Suprapubic skin (tissue), 4 donors: ENCODE data around the gene LPP. TPM values are rescaled to one million over a fixed set of nuclear protein-coding genes. Genes with fewer than 3 reads are reported as not detected.

Experiments used
- DNase-seq, 2 donors: peaks; one replicate each; pipeline ENCODE4 v3.0.0-alpha.2; 2019; ENCODE audit warnings: low spot score in 2 of 2
- H3K27ac ChIP-seq: fragments of 200-600 bp; sonication (generic); one replicate; pipeline ENCODE4 v1.5.1; 2019
- H3K27me3 ChIP-seq: fragments of 200-600 bp; sonication (generic); one replicate; pipeline ENCODE4 v1.5.1; 2019
- H3K36me3 ChIP-seq: fragments of 200-600 bp; sonication (generic); one replicate; pipeline ENCODE4 v1.5.1; 2019
- H3K4me1 ChIP-seq: fragments of 200-600 bp; sonication (generic); one replicate; pipeline ENCODE4 v1.5.1; 2019
- H3K4me3 ChIP-seq: fragments of 200-600 bp; sonication (generic); one replicate; pipeline ENCODE4 v1.5.1; 2019; ENCODE audit warnings: mild to moderate bottlenecking
- H3K9me3 ChIP-seq: fragments of 200-600 bp; sonication (generic); one replicate; pipeline ENCODE4 v1.5.1; 2019
- EP300 ChIP-seq: sonication (generic); formaldehyde crosslinking; IDR thresholded peaks from one replicate; pipeline ENCODE4 v1.6.1; 2017; ENCODE audit warnings: antibody characterized with exemption
- POLR2A ChIP-seq, 2 donors: fragments of 450-650 bp; IDR thresholded peaks; one replicate each; pipeline ENCODE4 v1.6.1; 2017; ENCODE audit warnings: antibody characterized with exemption in 2 of 2, mild to moderate bottlenecking in 2 of 2, moderate library complexity in 2 of 2
- POLR2AphosphoS5 ChIP-seq, 3 donors: sonication (generic); formaldehyde crosslinking; IDR thresholded peaks; one replicate each; pipeline ENCODE4 v1.6.1; 2017; ENCODE audit warnings: antibody characterized with exemption in 3 of 3
- WGBS: methylation state at CpG from one replicate; pipeline ENCODE4 v1.1.5; 2018; 5-methylcytosine and 5-hydroxymethylcytosine counted together
- total RNA-seq, 4 donors: library from RNA; depleted of rRNA; stranded (reverse); fragments of >200 nt; gene quantifications; one replicate each; pipeline ENCODE4 v1.1.0, GENCODE V29; 2016
- TF ChIP-seq, protein P1 (sequence below), 2 donors: fragments of 200-600 bp in 1 of 2; fragments of 450-650 bp in 1 of 2; sonication (generic) in 1 of 2; IDR thresholded peaks; one replicate each; pipeline ENCODE4 v1.5.1; 2016 to 2019; ENCODE audit warnings: antibody characterized with exemption in 2 of 2, mild to moderate bottlenecking in 1 of 2, moderate library complexity in 1 of 2

The LPP gene
- total RNA-seq, 4 donors from 2014 or later = 56.8 to 127 (median 84.2) TPM

DNA sequence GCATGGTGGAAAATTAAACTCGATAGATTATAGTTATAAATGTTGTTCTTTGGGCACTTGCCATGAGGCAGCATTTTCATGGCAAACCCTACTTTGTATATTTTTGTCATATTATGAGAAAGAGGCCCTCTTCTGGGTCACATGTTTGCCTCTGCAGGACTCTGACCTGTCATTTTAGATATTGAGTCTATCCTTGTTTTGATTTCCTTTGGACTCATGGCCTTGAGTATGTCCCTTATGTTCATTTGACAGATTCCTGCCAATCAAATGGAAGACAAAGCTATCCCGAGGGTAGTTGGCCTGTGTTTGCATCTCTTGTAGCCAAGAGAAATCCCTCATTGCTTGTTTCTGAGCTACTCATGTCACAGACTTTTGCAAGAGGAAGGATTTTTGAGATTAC, 226.3 kb downstream of the LPP start:
- no peak for DNase-seq
- 52% methylated on average over 2 of the region's 2 CpGs for WGBS
- H3K9me3 ChIP-seq = no peaks in the 10 kb centered on the region
- TF ChIP-seq EP300 (no peak), POLR2AphosphoS5 (IDR thresholded peaks at IDR 0.05) (no peak), POLR2A (IDR thresholded peaks at IDR 0.05) (no peak)
- TF ChIP-seq, protein P1, sequence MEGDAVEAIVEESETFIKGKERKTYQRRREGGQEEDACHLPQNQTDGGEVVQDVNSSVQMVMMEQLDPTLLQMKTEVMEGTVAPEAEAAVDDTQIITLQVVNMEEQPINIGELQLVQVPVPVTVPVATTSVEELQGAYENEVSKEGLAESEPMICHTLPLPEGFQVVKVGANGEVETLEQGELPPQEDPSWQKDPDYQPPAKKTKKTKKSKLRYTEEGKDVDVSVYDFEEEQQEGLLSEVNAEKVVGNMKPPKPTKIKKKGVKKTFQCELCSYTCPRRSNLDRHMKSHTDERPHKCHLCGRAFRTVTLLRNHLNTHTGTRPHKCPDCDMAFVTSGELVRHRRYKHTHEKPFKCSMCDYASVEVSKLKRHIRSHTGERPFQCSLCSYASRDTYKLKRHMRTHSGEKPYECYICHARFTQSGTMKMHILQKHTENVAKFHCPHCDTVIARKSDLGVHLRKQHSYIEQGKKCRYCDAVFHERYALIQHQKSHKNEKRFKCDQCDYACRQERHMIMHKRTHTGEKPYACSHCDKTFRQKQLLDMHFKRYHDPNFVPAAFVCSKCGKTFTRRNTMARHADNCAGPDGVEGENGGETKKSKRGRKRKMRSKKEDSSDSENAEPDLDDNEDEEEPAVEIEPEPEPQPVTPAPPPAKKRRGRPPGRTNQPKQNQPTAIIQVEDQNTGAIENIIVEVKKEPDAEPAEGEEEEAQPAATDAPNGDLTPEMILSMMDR (IDR thresholded peaks at IDR 0.05) = no peak
- H3K4me3 ChIP-seq = no peak overlapping the region
- H3K27me3 ChIP-seq = no peaks in the 10 kb centered on the region
- no peaks in the 10 kb centered on the region for H3K36me3 ChIP-seq
- H3K27ac ChIP-seq = no peak overlapping the region
- H3K4me1 ChIP-seq = no peaks in the 10 kb centered on the region

DNA sequence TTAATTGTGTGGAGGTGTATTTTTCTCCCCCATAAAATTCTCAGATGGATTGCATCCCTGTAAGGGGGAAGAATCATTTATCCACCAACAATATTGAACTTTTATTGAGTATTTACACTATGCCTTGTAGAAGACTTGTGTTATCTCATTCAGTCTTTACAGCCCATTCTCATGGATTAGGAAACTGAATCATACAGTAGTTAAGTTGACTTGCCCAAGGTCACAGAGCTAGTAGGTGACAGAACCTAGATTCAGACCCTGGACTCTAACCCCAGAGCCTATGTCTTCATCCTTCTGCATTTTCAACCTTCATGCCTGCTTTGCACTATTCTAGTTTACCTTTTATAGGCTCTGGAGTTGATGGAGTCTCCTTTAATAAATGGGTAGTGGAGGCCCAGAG, 226.8 kb downstream of the LPP start:
- no peak for DNase-seq
- Histone ChIP-seq H3K36me3 (no peaks in the 10 kb centered on the region), H3K4me1 (no peaks in the 10 kb centered on the region), H3K27ac (no peak overlapping the region), H3K27me3 (no peaks in the 10 kb centered on the region), H3K4me3 (no peak overlapping the region), H3K9me3 (no peaks in the 10 kb centered on the region)
- TF ChIP-seq POLR2AphosphoS5 (IDR thresholded peaks at IDR 0.05) = no peak
- TF ChIP-seq EP300 = no peak
- TF ChIP-seq, protein P1 (IDR thresholded peaks at IDR 0.05) = no peak
- TF ChIP-seq POLR2A (IDR thresholded peaks at IDR 0.05) = no peak

DNA sequence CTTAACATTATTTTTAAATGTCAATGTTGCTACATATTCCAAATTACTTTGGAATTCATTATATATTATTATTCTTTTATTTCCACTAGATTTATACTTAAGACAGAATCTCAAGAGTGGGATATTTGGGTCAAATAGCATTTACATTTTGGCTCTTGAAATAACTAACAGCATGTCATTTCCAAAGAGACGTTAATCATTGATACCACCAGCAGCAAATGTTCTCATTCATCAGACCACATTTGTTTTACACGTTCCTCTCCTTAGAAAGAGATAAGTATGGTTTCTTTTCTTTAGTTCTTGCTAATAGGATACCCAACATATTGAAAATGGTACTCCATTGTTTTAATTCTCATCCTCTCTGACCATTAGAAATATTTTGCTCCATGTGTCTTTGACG, 229.8 kb downstream of the LPP start:
- no peaks in the 10 kb centered on the region for H3K27me3 ChIP-seq
- no peaks in the 10 kb centered on the region for H3K36me3 ChIP-seq
- no peak for DNase-seq
- TF ChIP-seq, protein P1 (IDR thresholded peaks at IDR 0.05) = no peak
- TF ChIP-seq POLR2A (IDR thresholded peaks at IDR 0.05) (no peak), EP300 (no peak), POLR2AphosphoS5 (IDR thresholded peaks at IDR 0.05) (no peak)
- WGBS = 85% methylated on average over 3 of the region's 3 CpGs
- H3K27ac ChIP-seq = no peak overlapping the region
- H3K9me3 ChIP-seq = no peaks in the 10 kb centered on the region
- peaks cover 13% of the 10 kb centered on the region for H3K4me1 ChIP-seq
- no peak overlapping the region for H3K4me3 ChIP-seq

DNA sequence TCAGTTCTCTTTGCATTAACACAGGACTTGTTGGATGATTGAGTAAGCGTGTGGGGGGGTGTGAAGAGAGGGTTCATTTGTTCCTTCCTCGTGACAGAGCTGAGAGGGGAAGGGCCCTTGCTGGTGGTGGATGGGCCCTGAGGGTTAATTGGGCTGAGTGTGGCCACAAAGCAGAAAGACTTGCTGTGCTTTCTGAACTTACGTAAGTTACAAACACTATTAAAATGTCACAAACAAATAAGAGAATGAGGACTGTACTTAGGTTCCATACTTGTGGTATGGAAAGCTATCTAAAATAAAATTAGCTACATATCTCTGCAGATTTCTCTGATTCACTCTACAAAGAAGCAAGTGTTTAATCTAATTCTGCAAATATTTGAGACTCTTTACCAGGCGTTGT, 231.3 kb downstream of the LPP start:
- Histone ChIP-seq H3K27ac (no peak overlapping the region), H3K4me1 (peaks cover 24% of the 10 kb centered on the region)
- WGBS = 69% methylated on average over 4 of the region's 4 CpGs

DNA sequence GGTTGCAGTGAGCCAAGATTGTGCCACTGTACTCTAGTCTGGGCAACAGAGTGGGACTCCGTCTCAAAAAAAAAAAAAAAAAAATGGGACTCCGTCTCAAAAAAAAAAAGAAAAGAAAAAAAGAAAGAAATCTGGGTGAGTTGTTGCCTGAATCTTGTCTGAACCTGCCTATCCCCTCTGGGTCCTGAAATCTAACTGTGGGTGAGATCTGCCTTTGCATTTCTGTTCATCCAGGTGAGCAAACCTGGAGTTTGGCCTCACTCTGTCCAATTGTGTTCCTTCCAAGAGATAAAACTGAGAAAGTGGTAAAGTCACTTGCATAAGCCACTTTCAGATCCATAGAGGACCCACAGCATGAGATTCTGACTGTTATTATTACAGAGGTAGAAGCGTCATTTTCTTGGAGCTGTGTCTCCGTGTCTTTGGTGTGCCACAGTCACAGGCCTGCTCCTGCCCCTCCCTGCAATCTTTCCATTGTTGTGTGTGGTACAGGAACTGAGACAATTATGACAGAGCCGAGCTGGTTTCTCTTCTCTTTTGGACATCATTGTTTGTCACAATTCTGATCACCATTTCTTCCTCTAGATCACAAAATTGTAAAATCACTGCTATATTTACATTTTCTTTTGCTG, 235.9 kb downstream of the LPP start:
- TF ChIP-seq EP300 = no peak
- no peak for TF ChIP-seq POLR2A (IDR thresholded peaks at IDR 0.05)
- no peak for TF ChIP-seq POLR2AphosphoS5 (IDR thresholded peaks at IDR 0.05)
- TF ChIP-seq, protein P1 (IDR thresholded peaks at IDR 0.05) = no peak
- WGBS = 30% methylated on average over 5 of the region's 5 CpGs
- Histone ChIP-seq H3K4me3 (no peak overlapping the region), H3K27ac (peak overlapping the region; percentile 82), H3K9me3 (no peaks in the 10 kb centered on the region), H3K27me3 (no peaks in the 10 kb centered on the region), H3K4me1 (peaks cover 35% of the 10 kb centered on the region), H3K36me3 (no peaks in the 10 kb centered on the region)
- no peak for DNase-seq

More for the DNA sequence above, 231.3 kb downstream of the LPP start:
- no peak for DNase-seq
- H3K4me3 ChIP-seq = no peak overlapping the region
- H3K9me3 ChIP-seq = no peaks in the 10 kb centered on the region
- no peaks in the 10 kb centered on the region for H3K36me3 ChIP-seq
- TF ChIP-seq EP300 (no peak), POLR2A (IDR thresholded peaks at IDR 0.05) (no peak), POLR2AphosphoS5 (IDR thresholded peaks at IDR 0.05) (no peak)
- TF ChIP-seq, protein P1 (IDR thresholded peaks at IDR 0.05) = no peak
- H3K27me3 ChIP-seq = no peaks in the 10 kb centered on the region
